GM21737 (cell line): ENCODE results near the gene TUBA4A.
"Not testable (repeated sequence)": the region's sequence is repeated elsewhere in the genome, so short reads cannot be mapped to it uniquely, and the experiment has no call there.

Experiments used
- ATAC-seq: cut with Tn5 transposase; IDR thresholded peaks from one replicate; pipeline ENCODE4 v1.9.1; 2021; ENCODE audit warnings: mild to moderate bottlenecking, moderate library complexity; ENCODE audit not compliant: unreplicated experiment

TUBA4A gene

GRCh38 chr2:219287116-219287440 lies 33.4 kb upstream of the TUBA4A start:
- not testable (repeated sequence) for ATAC-seq

- no peak for ATAC-seq
Measured at GRCh38 chr2:219286436-219287115, 32.9 kb upstream of the TUBA4A start.

GRCh38 chr2:219285894-219286425 lies 32.2 kb upstream of the TUBA4A start:
- ATAC-seq: no peak

- ATAC-seq: no peak
Measured at GRCh38 chr2:219285373-219285735, 31.6 kb upstream of the TUBA4A start.

- no peak for ATAC-seq
Measured at GRCh38 chr2:219284501-219285372, 31.0 kb upstream of the TUBA4A start.

- ATAC-seq: no peak
Measured at GRCh38 chr2:219282943-219283581, 29.3 kb upstream of the TUBA4A start.

GRCh38 chr2:219282375-219282774 lies 28.7 kb upstream of the TUBA4A start:
- ATAC-seq: no peak

GRCh38 chr2:219281588-219281987 lies 27.9 kb upstream of the TUBA4A start:
- no peak for ATAC-seq

- ATAC-seq: no peak
Measured at GRCh38 chr2:219280651-219281050, 26.9 kb upstream of the TUBA4A start.

- ATAC-seq: no peak
Measured at GRCh38 chr2:219279916-219280516, 26.3 kb upstream of the TUBA4A start.

- ATAC-seq: peak; percentile 85
Measured at GRCh38 chr2:219279151-219279915, 25.6 kb upstream of the TUBA4A start, which contains the start of gene DNAJB2. Gene DNAJB2 (plus strand): TSS chr2:219279366. CDS start chr2:219279834, 468 bp downstream.

- no peak for ATAC-seq
Measured at GRCh38 chr2:219278655-219279150, 25.0 kb upstream of the TUBA4A start.

GRCh38 chr2:219277703-219278654 lies 24.3 kb upstream of the TUBA4A start:
- ATAC-seq: no peak

GRCh38 chr2:219274361-219274921 lies 20.7 kb upstream of the TUBA4A start:
- no peak for ATAC-seq

GRCh38 chr2:219273937-219274336 lies 20.2 kb upstream of the TUBA4A start:
- ATAC-seq: no peak

GRCh38 chr2:219272995-219273394 lies 19.3 kb upstream of the TUBA4A start:
- no peak for ATAC-seq

GRCh38 chr2:219272356-219272755 lies 18.6 kb upstream of the TUBA4A start:
- no peak for ATAC-seq

- no peak for ATAC-seq
Measured at GRCh38 chr2:219271021-219271420, 17.3 kb upstream of the TUBA4A start.

GRCh38 chr2:219270055-219270372 lies 16.3 kb upstream of the TUBA4A start:
- ATAC-seq: no peak
